ENCODE results near the gene OR8A1. TPM values are rescaled to one million over a fixed set of nuclear protein-coding genes. Genes with fewer than 3 reads are reported as not detected.

OR8A1 gene
- total RNA-seq, 1 donor from 2014 or later = not detected

- no peaks in the 10 kb centered on the region for H3K27me3 ChIP-seq
- DNase-seq (ENCODE audit: extremely low spot score in 2 of 2) = no peak
- no peaks in the 10 kb centered on the region for H3K9me3 ChIP-seq
- H3K27ac ChIP-seq = no peak overlapping the region
- no peaks in the 10 kb centered on the region for H3K36me3 ChIP-seq
- TF ChIP-seq POLR2A (IDR thresholded peaks at IDR 0.05) = no peak
- TF ChIP-seq CTCF (IDR thresholded peaks at IDR 0.05) = no peak
- no peak for TF ChIP-seq POLR2AphosphoS5 (IDR thresholded peaks at IDR 0.05; ENCODE audit: insufficient read depth in 1 of 2, low read depth in 1 of 2)
- no peak overlapping the region for H3K4me3 ChIP-seq
- no peaks in the 10 kb centered on the region for H3K4me1 ChIP-seq
- intact Hi-C loops (cut with DNase I) = no loop called here
Measured at GRCh38 chr11:124578761-124579160, 9.0 kb downstream of the OR8A1 start.

GRCh38 chr11:124581817-124582216, 12.0 kb downstream of the OR8A1 start:
- no peak overlapping the region for H3K4me3 ChIP-seq
- H3K27ac ChIP-seq = no peak overlapping the region
- no peaks in the 10 kb centered on the region for H3K36me3 ChIP-seq
- intact Hi-C loops (cut with DNase I) = loop anchor here (10.0 kb wide), 1 partner anchor 167 kb away; no protein-coding TSS in a partner anchor
- H3K27me3 ChIP-seq = no peaks in the 10 kb centered on the region
- H3K4me1 ChIP-seq = no peaks in the 10 kb centered on the region
- DNase-seq (ENCODE audit: extremely low spot score in 2 of 2) = no peak
- no peaks in the 10 kb centered on the region for H3K9me3 ChIP-seq
- TF ChIP-seq POLR2AphosphoS5 (IDR thresholded peaks at IDR 0.05; ENCODE audit: insufficient read depth in 1 of 2, low read depth in 1 of 2) (no peak), CTCF (IDR thresholded peaks at IDR 0.05) (no peak), POLR2A (IDR thresholded peaks at IDR 0.05) (no peak)

DNA sequence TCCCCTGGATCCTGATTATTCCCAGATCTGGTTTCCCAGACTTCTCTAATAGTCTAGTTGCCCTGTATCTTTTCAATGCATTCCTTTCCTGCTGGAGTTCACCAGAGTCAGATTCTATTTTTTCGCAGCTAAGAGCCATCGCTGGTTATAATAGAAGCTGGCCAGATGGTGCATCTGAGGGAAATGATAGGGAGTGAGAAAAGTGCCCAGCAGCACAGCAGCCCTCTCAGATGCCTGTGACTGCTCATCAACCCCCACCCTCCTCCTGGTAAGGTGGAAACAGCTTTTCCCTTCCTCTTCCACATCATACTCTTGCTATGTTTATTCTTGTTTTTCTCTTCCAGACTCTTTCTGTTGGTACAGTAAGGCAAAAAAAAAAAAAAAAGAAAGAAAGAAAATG, 12.8 kb downstream of the OR8A1 start:
- Histone ChIP-seq H3K4me1 (no peaks in the 10 kb centered on the region), H3K4me3 (no peak overlapping the region), H3K9me3 (no peaks in the 10 kb centered on the region), H3K36me3 (no peaks in the 10 kb centered on the region), H3K27ac (no peak overlapping the region), H3K27me3 (no peaks in the 10 kb centered on the region)
- TF ChIP-seq POLR2A (IDR thresholded peaks at IDR 0.05) (no peak), POLR2AphosphoS5 (IDR thresholded peaks at IDR 0.05; ENCODE audit: insufficient read depth in 1 of 2, low read depth in 1 of 2) (no peak), CTCF (IDR thresholded peaks at IDR 0.05) (no peak)
- DNase-seq (ENCODE audit: extremely low spot score in 2 of 2) = no peak
- intact Hi-C loops (cut with DNase I) = loop anchor here (10.0 kb wide), 1 partner anchor 168 kb away; no protein-coding TSS in a partner anchor

DNA sequence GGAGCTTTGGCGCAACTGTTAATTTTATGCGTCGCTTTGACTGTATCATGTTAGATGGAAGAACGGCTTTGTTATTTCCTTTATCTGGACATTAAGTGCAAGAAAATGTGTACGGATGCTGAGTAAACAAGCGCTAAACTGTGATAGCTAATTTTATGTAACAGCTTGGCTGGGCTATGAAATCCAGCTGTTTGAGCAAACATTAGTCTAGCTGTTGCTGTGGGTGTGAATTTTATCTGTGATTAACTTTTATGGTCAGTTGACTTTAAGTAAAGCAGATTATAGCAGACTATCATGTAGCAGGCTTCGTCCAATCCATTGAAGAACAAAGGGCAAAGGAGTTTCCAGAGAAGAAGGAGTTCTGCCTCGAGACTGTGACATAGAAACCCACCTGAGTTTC, 14.0 kb downstream of the OR8A1 start:
- Histone ChIP-seq H3K9me3 (no peaks in the 10 kb centered on the region), H3K27ac (no peak overlapping the region), H3K36me3 (no peaks in the 10 kb centered on the region), H3K4me3 (no peak overlapping the region), H3K4me1 (no peaks in the 10 kb centered on the region), H3K27me3 (no peaks in the 10 kb centered on the region)
- intact Hi-C loops (cut with DNase I) = loop anchor here (10.0 kb wide), 1 partner anchor 169 kb away; no protein-coding TSS in a partner anchor
- no peak for DNase-seq (ENCODE audit: extremely low spot score in 2 of 2)
- TF ChIP-seq POLR2AphosphoS5 (IDR thresholded peaks at IDR 0.05; ENCODE audit: insufficient read depth in 1 of 2, low read depth in 1 of 2) = no peak
- TF ChIP-seq POLR2A (IDR thresholded peaks at IDR 0.05) = no peak
- no peak for TF ChIP-seq CTCF (IDR thresholded peaks at IDR 0.05)

DNA sequence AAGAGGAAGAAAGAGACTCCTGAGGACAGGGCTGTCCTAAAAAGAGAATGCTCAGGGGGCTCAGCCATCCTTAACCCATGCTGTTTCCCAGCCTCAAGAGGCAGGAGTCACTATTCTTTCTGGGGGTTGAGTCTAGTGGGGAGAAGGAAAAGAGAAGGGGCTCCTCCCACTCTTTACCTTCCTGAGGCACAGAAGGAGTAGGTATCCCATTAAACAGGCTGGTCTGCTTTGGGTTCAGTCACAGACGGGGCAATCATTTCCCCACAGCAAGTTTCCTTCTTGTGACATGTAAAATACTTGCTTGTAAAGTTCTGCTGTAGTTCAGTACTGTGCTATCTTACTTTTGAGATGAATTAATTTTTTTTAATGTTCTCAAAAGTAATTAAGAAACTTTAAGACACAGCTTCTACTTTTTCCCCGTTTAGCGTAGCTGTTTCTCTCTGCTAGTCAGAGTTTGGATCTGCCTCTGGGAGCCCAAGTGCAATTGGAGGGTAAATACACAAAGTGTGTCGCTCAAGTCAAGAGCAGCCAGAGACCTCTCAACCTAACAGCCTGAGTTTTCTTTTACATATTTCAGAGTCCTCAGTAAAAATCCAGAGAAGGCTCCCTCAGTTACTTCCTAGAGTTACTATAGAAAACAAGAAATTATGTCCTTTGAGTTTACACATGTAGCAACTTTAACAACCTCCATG, 15.0 kb downstream of the OR8A1 start:
- intact Hi-C loops (cut with DNase I) = loop anchor here (10.0 kb wide), 1 partner anchor 170 kb away; no protein-coding TSS in a partner anchor
- no peak for DNase-seq (ENCODE audit: extremely low spot score in 2 of 2)
- Histone ChIP-seq H3K36me3 (no peaks in the 10 kb centered on the region), H3K27me3 (no peaks in the 10 kb centered on the region), H3K27ac (no peak overlapping the region), H3K9me3 (no peaks in the 10 kb centered on the region), H3K4me3 (no peak overlapping the region), H3K4me1 (no peaks in the 10 kb centered on the region)
- TF ChIP-seq POLR2AphosphoS5 (IDR thresholded peaks at IDR 0.05; ENCODE audit: insufficient read depth in 1 of 2, low read depth in 1 of 2) (no peak), CTCF (IDR thresholded peaks at IDR 0.05) (no peak)

All from vagina (tissue), 2 donors.